PC-9 (cell line): Measurements from ENCODE around the gene HSPA1B.

Experiments
- CTCF ChIP-seq: fragments of 200-600 bp; sonication (generic); conservative IDR thresholded peaks from 2 replicates; pipeline ENCODE4 v1.6.1; 2017; ENCODE audit warnings: mixed run types, antibody characterized with exemption, mild to moderate bottlenecking, moderate library complexity
- EZH2 ChIP-seq: fragments of 200-600 bp; sonication (generic); IDR thresholded peaks from 2 replicates; pipeline ENCODE4 v1.8.0; 2017; ENCODE audit warnings: antibody characterized with exemption, low read depth

- TF ChIP-seq CTCF (no peak), EZH2 (no peak)
Measured at GRCh38 chr6:31778193-31778592, 49.3 kb upstream of the HSPA1B start.
